ENCODE data around the gene TRIM44. TPM values are rescaled to one million over a fixed set of nuclear protein-coding genes. Genes with fewer than 3 reads are reported as not detected.

Gene TRIM44
- total RNA-seq, 1 experiment from 2014 or later: 33.4 TPM

GRCh38 chr11:35717520-35717919 is 54.9 kb downstream of the TRIM44 start:
- Histone ChIP-seq H3K4me2 (ENCODE audit: low read length) (no peak overlapping the region), H3K9me3 (ENCODE audit: control insufficient read depth in 1 of 2, insufficient read depth in 1 of 2, low read depth in 1 of 2, low read length in 2 of 2) (no peaks in the 10 kb centered on the region), H3K9me2 (ENCODE audit: insufficient read depth) (no peaks in the 10 kb centered on the region), H3K9ac (ENCODE audit: low read length) (no peak overlapping the region), H2AFZ (ENCODE audit: low read depth, low read length, poor library complexity, severe bottlenecking) (no peak overlapping the region), H3K4me1 (ENCODE audit: control insufficient read depth in 1 of 2, insufficient read depth in 2 of 2, low read length in 2 of 2) (no peaks in the 10 kb centered on the region), H3K79me2 (ENCODE audit: insufficient read depth, low read length) (peaks cover 3% of the 10 kb centered on the region), H3K36me3 (ENCODE audit: control insufficient read depth in 1 of 2, insufficient read depth in 2 of 2, low read length in 2 of 2) (no peaks in the 10 kb centered on the region), H3K27ac (ENCODE audit: low read depth, low read length) (no peak overlapping the region), H4K20me1 (ENCODE audit: insufficient read depth) (no peaks in the 10 kb centered on the region), H3K4me3 (replicated peaks in 1 of 2; ENCODE audit: low read depth in 1 of 2, low read length in 2 of 2) (no peak overlapping the region), H3K27me3 (ENCODE audit: insufficient read depth, low read length) (no peaks in the 10 kb centered on the region)
- ChIA-PET POLR2A (no interaction called here), CTCF (interaction anchor here (1.0 kb wide), 1 partner anchor 104 kb away, joined by 5 read pairs; no protein-coding TSS in a partner anchor), RAD21 (ENCODE audit: low non-redundant PET in 1 of 2, low total read pairs in 2 of 2, uncharacterized antibody in 2 of 2, unreplicated experiment in 2 of 2) (no interaction called here)
- DNase-seq (ENCODE audit: low read depth, low spot score) (no peak), ATAC-seq (no peak)
- intact Hi-C loops (cut with micrococcal nuclease): loop anchor here (10.0 kb wide), 2 partner anchors 337 to 427 kb away; no protein-coding TSS in a partner anchor
- TF ChIP-seq ATF3 (IDR thresholded peaks at IDR 0.05): no peak
- no peak for TF ChIP-seq ELF1 (IDR thresholded peaks at IDR 0.05; ENCODE audit: borderline replicate concordance, low read depth)
- BruUV-seq (replicated peaks): no TSS peak

- no TSS peak for BruUV-seq (replicated peaks)
These were observed 59.2 kb downstream of the TRIM44 start for GRCh38 chr11:35721651-35722282.

More at GRCh38 chr11:35721651-35722282, 59.2 kb downstream of the TRIM44 start:
- Histone ChIP-seq H3K79me2 (ENCODE audit: insufficient read depth, low read length) (peaks cover 3% of the 10 kb centered on the region), H3K4me3 (replicated peaks in 1 of 2; ENCODE audit: low read depth in 1 of 2, low read length in 2 of 2) (no peak overlapping the region), H4K20me1 (ENCODE audit: insufficient read depth) (no peaks in the 10 kb centered on the region), H3K4me1 (ENCODE audit: control insufficient read depth in 1 of 2, insufficient read depth in 2 of 2, low read length in 2 of 2) (peaks cover 0 to 7% of the 10 kb centered on the region in 2 experiments; a peak in 2 of 4 replicates), H3K9me3 (ENCODE audit: control insufficient read depth in 1 of 2, insufficient read depth in 1 of 2, low read depth in 1 of 2, low read length in 2 of 2) (no peaks in the 10 kb centered on the region), H3K27me3 (ENCODE audit: insufficient read depth, low read length) (no peaks in the 10 kb centered on the region), H2AFZ (ENCODE audit: low read depth, low read length, poor library complexity, severe bottlenecking) (no peak overlapping the region), H3K4me2 (ENCODE audit: low read length) (no peak overlapping the region), H3K27ac (ENCODE audit: low read depth, low read length) (no peak overlapping the region), H3K36me3 (ENCODE audit: control insufficient read depth in 1 of 2, insufficient read depth in 2 of 2, low read length in 2 of 2) (no peaks in the 10 kb centered on the region), H3K9me2 (ENCODE audit: insufficient read depth) (no peaks in the 10 kb centered on the region), H3K9ac (ENCODE audit: low read length) (no peak overlapping the region)
- CTCF ChIA-PET: no interaction called here
- no peak for ATAC-seq
- no peak for DNase-seq (ENCODE audit: low read depth, low spot score)
- TF ChIP-seq TCF7L2 (IDR thresholded peaks at IDR 0.05; ENCODE audit: borderline replicate concordance, extremely low read depth, insufficient read depth, insufficient read length): no peak
- TF ChIP-seq, protein P1, sequence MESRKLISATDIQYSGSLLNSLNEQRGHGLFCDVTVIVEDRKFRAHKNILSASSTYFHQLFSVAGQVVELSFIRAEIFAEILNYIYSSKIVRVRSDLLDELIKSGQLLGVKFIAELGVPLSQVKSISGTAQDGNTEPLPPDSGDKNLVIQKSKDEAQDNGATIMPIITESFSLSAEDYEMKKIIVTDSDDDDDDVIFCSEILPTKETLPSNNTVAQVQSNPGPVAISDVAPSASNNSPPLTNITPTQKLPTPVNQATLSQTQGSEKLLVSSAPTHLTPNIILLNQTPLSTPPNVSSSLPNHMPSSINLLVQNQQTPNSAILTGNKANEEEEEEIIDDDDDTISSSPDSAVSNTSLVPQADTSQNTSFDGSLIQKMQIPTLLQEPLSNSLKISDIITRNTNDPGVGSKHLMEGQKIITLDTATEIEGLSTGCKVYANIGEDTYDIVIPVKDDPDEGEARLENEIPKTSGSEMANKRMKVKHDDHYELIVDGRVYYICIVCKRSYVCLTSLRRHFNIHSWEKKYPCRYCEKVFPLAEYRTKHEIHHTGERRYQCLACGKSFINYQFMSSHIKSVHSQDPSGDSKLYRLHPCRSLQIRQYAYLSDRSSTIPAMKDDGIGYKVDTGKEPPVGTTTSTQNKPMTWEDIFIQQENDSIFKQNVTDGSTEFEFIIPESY (IDR thresholded peaks at IDR 0.05; ENCODE audit: extremely low read depth, insufficient replicate concordance, low read length): no peak
- no peak for TF ChIP-seq FOSL1 (IDR thresholded peaks at IDR 0.05; ENCODE audit: low read depth)
- TF ChIP-seq JUND (IDR thresholded peaks at IDR 0.05): no peak
- TF ChIP-seq CTCF (IDR thresholded peaks at IDR 0.05 in 2 of 3, conservative IDR thresholded peaks at IDR 0.05 in 1 of 3; ENCODE audit: borderline replicate concordance in 1 of 3, insufficient read depth in 1 of 3, low read depth in 2 of 3, low read length in 2 of 3): 0 out of 6 replicates have a peak, but pooled peaks of 1 of the 3 experiments have one; percentile 3
- RAD21 ChIA-PET (ENCODE audit: low non-redundant PET in 1 of 2, low total read pairs in 2 of 2, uncharacterized antibody in 2 of 2, unreplicated experiment in 2 of 2): no interaction called here
- intact Hi-C loops (cut with micrococcal nuclease): no loop called here
- POLR2A ChIA-PET: no interaction called here

Measured in HCT116 (cell line).